ENCODE measurements around the gene CYP1A2.
"Not testable (repeated sequence)": the region's sequence is repeated elsewhere in the genome, so short reads cannot be mapped to it uniquely, and the experiment has no call there.

CYP1A2 gene

GRCh38 chr15:74777769-74778598 is 29.3 kb downstream of the CYP1A2 start:
- DNase-seq (ENCODE audit: low spot score), result no peak

GRCh38 chr15:74778599-74778970 is 29.9 kb downstream of the CYP1A2 start:
- no peak for DNase-seq (ENCODE audit: low spot score)

DNA sequence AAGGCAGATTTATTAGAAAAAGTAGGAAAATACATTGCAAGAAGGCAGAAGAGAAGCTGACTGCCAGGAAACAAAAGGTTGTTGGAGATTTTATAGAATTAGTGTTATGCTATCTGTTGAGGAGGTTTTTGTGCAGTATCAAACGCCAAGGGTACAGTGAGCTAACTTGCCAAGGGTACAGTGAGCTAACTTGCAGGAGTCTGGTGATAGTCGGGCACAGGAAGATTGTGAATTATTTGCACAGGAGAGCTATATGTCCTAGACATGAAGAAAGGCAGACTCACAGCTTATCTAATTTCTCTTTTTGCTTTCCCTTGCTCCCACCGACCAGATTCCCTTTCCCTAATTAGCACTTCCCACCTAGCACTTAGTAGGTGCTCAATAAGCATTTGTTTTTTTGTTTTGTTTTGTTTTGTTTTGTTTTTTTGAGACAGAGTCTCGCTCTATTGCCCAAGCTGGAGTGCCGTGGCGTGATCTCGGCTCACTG is 30.6 kb downstream of the CYP1A2 start:
- no peak for DNase-seq (ENCODE audit: low spot score)

DNA sequence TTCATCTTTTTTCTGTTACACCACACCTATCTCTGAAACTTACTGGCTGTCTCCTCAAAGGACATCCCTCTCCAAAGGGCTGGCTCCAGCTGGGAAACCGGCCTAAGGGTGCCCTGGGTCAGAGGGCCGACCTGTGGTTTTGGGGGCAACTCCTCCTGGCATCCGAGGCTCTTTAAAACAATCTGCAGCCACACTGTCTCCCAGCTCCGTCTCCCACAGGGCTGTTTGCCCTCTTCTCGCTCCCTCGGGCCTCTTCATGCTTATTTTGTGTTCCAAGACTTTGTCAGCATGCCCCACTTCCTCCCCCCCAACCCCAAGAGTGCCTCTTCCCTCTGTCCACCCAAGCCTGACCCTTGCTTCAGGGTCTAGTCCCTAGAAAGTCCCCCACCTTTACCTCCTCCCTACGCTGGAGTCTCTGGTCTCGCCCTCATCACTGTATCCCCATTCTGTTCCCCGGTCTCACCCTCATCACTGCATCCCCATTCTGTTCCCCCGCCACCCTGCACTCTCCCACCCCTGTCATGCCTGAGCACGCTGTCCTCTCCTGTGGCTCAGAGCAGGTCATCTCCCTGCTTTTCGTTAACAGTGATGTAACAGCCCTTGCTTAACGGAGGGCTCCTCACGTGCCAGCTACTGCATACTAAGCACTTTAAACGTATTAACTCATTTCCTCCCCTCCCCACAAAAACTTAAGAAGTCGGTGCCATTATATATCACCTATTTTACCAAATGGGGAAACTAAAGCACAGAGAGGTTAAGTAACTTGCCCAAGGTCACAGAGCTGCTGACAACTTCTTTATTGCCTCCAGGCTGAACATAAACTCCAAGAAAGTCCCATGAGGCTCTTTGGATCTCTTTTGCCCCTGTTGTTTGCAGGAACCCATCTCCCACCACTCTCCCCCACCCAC is 32.1 kb downstream of the CYP1A2 start:
- no peak for DNase-seq (ENCODE audit: low spot score)

DNA sequence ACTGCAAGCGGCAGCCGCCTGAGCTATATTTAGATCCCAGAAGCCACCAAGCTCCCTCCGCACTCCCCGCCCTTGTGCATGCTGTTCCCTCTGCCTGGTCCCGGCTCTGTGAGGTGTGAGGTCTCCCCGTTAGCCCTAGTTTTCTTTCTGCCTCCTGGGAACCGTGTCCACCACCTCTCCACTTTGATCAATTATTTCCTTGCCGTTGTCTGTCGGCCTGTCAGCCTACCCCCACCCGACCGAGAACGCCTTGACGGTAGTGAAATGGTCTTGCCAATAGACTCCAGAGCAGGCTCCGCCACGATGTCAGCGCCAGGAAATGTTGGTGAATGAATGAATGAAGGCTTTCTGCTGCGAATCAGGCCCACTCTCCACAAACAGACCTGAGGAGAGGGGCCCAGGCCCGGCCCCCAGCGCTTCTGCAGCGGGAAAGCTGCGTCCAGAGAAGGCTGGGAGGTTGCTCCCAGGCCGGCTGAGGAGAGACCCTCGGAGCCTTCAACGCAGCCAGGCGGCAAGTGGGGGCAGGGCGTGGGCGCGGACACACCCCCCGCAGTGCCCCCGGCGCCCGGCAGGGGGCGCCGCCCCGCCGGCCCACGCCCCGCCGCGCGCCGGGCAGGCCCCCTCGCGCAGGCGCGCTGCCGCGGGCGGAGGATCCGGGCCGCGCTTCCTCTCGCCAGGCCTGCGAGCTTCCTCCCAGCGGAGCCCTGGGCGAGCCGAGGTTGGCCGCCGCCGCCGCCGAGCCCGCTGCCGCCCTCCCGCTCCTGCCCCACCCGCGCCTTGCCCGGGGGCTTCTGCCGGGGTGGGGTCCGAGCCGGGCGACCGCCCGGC is 33.0 kb downstream of the CYP1A2 start, which contains the start of gene CSK:
Gene CSK, plus strand, starts transcription at position 650 of the 828 bp plus-strand sequence. CDS start 16,218 bp downstream, outside the sequence.
- peak; percentile 65 for DNase-seq (ENCODE audit: low spot score)

- no peak for DNase-seq (ENCODE audit: low spot score)
Observed at GRCh38 chr15:74782259-74783071, 33.8 kb downstream of the CYP1A2 start.

GRCh38 chr15:74783072-74783807 is 34.6 kb downstream of the CYP1A2 start:
- DNase-seq (ENCODE audit: low spot score), result no peak

- DNase-seq (ENCODE audit: low spot score), result no peak
Observed at GRCh38 chr15:74783808-74784175, 35.1 kb downstream of the CYP1A2 start.

DNA sequence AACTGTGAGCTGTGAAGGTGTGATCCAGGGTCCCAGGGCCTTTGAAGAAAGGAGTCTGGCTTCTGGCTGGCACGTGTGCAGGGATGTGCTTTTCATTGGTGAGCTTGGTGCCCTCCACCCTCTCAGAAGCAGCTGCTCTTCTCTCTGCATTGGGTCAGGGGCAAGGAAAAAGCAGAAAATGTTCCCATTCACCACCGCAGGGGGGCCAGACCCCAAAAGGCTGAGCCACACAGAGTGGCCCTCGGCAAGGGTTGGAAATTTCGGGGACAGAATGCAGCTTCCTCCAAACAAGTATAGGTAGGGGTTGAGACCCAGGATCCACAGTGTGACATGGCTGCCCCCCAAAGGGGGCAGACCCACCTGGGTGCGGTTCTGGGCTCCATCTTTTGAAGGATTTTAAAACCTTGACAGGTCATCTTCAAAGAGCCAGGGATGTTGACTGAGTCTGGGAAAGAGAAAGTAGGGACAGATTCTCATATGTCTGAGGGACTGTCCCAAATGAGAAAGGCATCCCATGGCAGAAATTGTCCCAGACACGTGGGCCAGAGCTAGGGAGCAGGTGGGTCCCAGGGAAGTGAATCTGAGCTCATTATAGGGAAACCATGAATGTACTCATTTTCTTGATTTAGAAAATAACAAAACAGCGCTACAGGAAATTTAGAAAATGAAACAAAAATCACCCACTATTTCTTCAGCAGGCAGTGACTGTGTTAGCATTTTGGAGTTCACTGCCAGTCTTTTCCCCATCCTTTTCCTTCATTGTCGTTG is 36.0 kb downstream of the CYP1A2 start:
- no peak for DNase-seq (ENCODE audit: low spot score)

- no peak for DNase-seq (ENCODE audit: low spot score)
Observed at GRCh38 chr15:74785194-74786032, 36.8 kb downstream of the CYP1A2 start.

- DNase-seq (ENCODE audit: low spot score), result not testable (repeated sequence)
Observed at GRCh38 chr15:74786081-74786480, 37.4 kb downstream of the CYP1A2 start.

GRCh38 chr15:74786551-74787165 is 38.0 kb downstream of the CYP1A2 start:
- DNase-seq (ENCODE audit: low spot score), result no peak

DNA sequence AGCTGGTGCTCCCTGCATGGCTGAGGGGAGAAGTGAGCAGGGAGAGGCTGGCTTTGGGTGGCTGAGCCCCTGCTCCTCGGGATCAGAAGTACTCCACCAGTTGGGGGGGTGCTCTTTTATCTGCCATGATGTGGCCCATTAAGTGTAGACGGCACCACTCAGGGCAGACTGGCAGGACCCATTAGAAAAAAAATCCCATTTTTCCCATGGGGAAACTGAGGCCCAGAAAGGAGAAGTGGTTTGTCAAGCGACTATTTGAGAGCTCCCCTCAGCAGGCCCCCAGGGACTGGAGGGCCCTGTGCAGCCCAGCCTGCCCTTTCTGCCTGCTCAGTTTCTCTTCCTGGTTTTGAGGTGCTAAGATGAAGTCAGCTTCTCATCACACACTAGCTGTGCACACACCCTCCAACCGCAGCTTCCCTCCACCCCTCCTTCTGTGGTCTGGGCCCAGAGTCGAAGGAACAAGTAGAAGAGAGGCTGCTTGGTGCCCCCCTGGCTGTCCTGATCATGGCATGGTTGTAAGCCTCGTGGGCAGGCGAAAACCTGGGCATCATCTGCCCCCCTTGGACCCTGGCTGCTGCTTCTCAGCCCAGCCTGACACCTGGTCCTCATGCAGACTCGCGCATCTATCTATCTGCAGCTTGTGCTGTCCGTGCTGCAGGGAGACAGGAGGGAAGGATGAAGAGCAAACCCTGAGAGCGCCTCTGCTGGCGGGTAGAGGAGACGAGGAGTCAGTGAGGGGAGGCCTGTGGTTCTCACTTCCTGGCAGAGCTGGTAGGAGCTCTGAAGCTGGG is 38.8 kb downstream of the CYP1A2 start:
- peak; percentile 86 for DNase-seq (ENCODE audit: low spot score)

GRCh38 chr15:74788042-74788682 is 39.5 kb downstream of the CYP1A2 start:
- no peak for DNase-seq (ENCODE audit: low spot score)

DNA sequence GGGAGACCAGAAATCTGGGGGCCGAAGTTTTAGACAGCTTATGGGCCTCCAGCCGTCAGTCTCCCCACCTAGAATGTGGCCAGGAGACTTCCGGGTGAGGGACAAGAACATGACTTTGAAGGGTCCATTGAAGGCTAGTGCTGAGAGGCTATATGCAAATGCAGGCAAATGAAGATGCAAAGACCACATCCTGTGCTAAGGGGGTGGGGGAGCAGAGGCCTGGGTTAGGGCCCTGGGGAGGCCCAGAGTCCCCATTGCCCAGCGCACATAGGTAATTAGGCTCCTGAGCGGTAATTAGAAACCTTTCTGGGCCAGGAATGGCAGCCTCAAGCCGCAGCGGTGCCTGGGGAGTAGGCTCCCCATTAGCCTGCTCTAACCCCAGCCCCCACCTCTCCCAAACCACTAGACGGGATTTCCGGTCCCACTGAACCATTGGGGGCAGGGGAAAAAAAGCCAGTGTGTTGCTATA is 40.1 kb downstream of the CYP1A2 start:
- no peak for DNase-seq (ENCODE audit: low spot score)

DNA sequence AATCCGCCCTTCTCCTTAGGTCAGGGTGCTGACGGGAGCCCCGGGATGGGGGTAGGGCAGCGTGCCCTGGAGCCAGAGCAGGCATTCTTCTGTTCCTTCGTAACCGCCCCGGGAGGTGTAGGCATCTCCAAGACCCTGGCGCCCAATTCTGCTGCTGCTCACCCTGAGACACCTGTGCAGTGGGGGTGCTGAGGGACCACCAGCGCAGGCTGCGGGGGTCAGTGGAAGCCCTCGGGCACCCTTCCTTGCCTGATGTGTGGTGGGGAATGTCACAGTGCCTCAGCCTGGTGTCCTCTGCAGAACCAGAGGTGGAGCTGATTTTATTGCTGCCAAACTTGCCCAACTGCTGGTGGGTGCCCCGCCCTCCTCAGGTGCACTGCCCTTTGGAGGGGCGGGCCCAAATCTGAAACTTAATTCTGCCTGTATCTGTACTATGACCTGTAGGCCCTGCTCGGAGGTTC is 40.6 kb downstream of the CYP1A2 start:
- DNase-seq (ENCODE audit: low spot score), result no peak

DNA sequence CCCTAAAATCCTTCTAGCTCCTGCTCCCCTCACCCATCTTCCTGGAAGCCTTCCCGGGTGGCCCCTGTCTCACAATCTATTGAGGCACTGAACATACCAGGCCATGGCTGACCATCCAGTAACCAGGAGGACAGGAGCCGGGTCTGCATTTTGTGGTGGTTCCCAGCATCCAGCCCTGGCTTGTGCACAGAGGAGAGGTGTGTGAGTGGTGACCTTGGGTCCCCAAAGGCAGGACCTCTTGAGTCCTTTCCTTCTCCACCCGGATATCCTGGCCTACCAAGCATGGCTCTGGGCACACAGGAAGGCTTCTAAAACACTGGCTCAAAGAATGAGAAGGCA is 41.1 kb downstream of the CYP1A2 start:
- no peak for DNase-seq (ENCODE audit: low spot score)
